ENCODE measurements around the gene SFMBT2.

DNA sequence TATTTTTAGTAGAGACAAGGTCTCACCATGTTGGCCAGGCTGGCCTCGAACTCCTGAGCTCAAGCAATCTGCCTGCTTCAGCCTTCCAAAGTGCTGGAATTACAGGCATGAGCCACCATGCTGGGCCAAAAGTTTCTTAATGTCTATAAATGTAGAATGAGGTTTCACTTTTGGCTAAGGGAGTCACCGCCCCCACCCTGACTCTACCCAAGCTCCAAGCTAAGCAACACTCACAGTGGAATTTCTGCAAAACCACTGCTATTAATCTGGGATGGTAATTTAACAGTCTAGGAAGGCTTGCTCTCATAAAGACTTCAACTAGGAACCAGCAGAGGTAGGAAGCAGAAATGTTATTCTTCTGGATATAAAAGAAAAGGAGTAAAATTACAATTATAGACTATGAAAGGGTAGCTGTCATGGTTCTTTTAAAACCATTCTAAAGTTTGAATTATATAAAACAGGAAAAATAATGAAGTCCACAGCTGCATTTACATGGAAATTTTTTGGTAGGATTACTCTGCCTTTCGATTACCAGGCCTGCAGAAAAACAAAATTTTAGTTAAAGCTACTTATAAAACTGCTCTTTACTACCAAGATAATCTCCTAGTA is 211.6 kb downstream of the SFMBT2 start:
- no peak for TF ChIP-seq CTCF (conservative IDR thresholded peaks at IDR 0.05; ENCODE audit: low read depth, low read length)
- no peak for TF ChIP-seq MAZ (IDR thresholded peaks at IDR 0.05; ENCODE audit: borderline replicate concordance, low read depth, low read length)
- no peak for TF ChIP-seq POLR2A (IDR thresholded peaks at IDR 0.05; ENCODE audit: low read depth, low read length)
- TF ChIP-seq MAFK (IDR thresholded peaks at IDR 0.05; ENCODE audit: low read depth, low read length): no peak
- TF ChIP-seq RCOR1 (IDR thresholded peaks at IDR 0.05; ENCODE audit: insufficient replicate concordance, low read length): no peak
- TF ChIP-seq MXI1 (IDR thresholded peaks at IDR 0.05; ENCODE audit: borderline replicate concordance, low read depth, low read length): no peak

Data from IMR-90 (cell line).